Urothelium cell line (cell line): ENCODE data around the gene MID1IP1.
A peak's percentile ranks its signal among the peaks of the same experiment; 100 is the strongest.

ENCODE experiments used
- DNase-seq: peaks from one replicate; pipeline ENCODE4 v3.0.0; 2011; ENCODE audit warnings: low spot score, mixed read lengths
- FAIRE-seq: peaks from 2 replicates; lab custom pipeline; 2011; peaks lifted over from hg19 to GRCh38; lab: Jason Lieb, UNC

The MID1IP1 gene

GRCh38 chrX:38800981-38801845, at the start of gene MID1IP1:
Gene MID1IP1 (plus strand): TSS chrX:38801459. CDS start chrX:38804947, 3,488 bp downstream.
- DNase-seq (no peak), FAIRE-seq (no peak)

- peak; percentile 27 for DNase-seq
- FAIRE-seq, result no peak
Observed at GRCh38 chrX:38754102-38754790, 47.0 kb upstream of the MID1IP1 start.

GRCh38 chrX:38754818-38755718, 46.2 kb upstream of the MID1IP1 start:
- no peak for FAIRE-seq
- DNase-seq, result no peak

GRCh38 chrX:38760883-38761282, 40.4 kb upstream of the MID1IP1 start:
- FAIRE-seq (no peak), DNase-seq (no peak)

GRCh38 chrX:38768079-38768478, 33.2 kb upstream of the MID1IP1 start:
- DNase-seq (no peak), FAIRE-seq (no peak)

- FAIRE-seq (no peak), DNase-seq (no peak)
Observed at GRCh38 chrX:38770152-38770551, 31.1 kb upstream of the MID1IP1 start.

- FAIRE-seq, result no peak
- no peak for DNase-seq
Observed at GRCh38 chrX:38774249-38774648, 27.0 kb upstream of the MID1IP1 start.

GRCh38 chrX:38796946-38797345, 4.3 kb upstream of the MID1IP1 start:
- DNase-seq (no peak), FAIRE-seq (no peak)

GRCh38 chrX:38798956-38799355, 2.3 kb upstream of the MID1IP1 start:
- FAIRE-seq (no peak), DNase-seq (no peak)

- FAIRE-seq (no peak), DNase-seq (no peak)
Observed at GRCh38 chrX:38799995-38800580, 1.2 kb upstream of the MID1IP1 start.

GRCh38 chrX:38803243-38803587, 2.0 kb downstream of the MID1IP1 start:
- FAIRE-seq (no peak), DNase-seq (no peak)

GRCh38 chrX:38803588-38804431, 2.6 kb downstream of the MID1IP1 start:
- DNase-seq, result peak; percentile 84
- no peak for FAIRE-seq

- DNase-seq (peak; percentile 22), FAIRE-seq (no peak)
Observed at GRCh38 chrX:38804432-38804681, 3.1 kb downstream of the MID1IP1 start.

- DNase-seq, result peak; percentile 7
- FAIRE-seq, result no peak
Observed at GRCh38 chrX:38804682-38805431, 3.6 kb downstream of the MID1IP1 start.

GRCh38 chrX:38805432-38806389, 4.5 kb downstream of the MID1IP1 start:
- no peak for FAIRE-seq
- peak; percentile 60 for DNase-seq

GRCh38 chrX:38806875-38807621, 5.8 kb downstream of the MID1IP1 start:
- DNase-seq, result no peak
- no peak for FAIRE-seq

- FAIRE-seq, result no peak
- DNase-seq, result no peak
Observed at GRCh38 chrX:38807873-38808272, 6.6 kb downstream of the MID1IP1 start.
